Stomach (tissue), 4 donors: ENCODE data around the gene TARBP1.

Source experiments
- CTCF ChIP-seq, 7 experiments: fragments of 450-650 bp in 4 of 7; fragments of 200-600 bp in 3 of 7; sonication (generic) in 3 of 7; IDR thresholded peaks; one replicate each; pipeline ENCODE4 v1.5.1; 2016 to 2019; ENCODE audit warnings: antibody characterized with exemption in 7 of 7, control low read depth in 2 of 7, mild to moderate bottlenecking in 1 of 7
- POLR2A ChIP-seq, 4 donors: fragments of 450-650 bp; IDR thresholded peaks; one replicate each; pipeline ENCODE4 v1.6.1; 2016; ENCODE audit warnings: antibody characterized with exemption in 4 of 4, control low read depth in 2 of 4, mild to moderate bottlenecking in 1 of 4, moderate library complexity in 1 of 4
- POLR2AphosphoS5 ChIP-seq, 3 donors: sonication (generic); formaldehyde crosslinking; IDR thresholded peaks; one replicate each; pipeline ENCODE4 v1.6.1; 2016; ENCODE audit warnings: antibody characterized with exemption in 3 of 3

GRCh38 chr1:234460652-234461051 is 18.3 kb downstream of the TARBP1 start:
- TF ChIP-seq CTCF (IDR thresholded peaks at IDR 0.05) (no peak), POLR2AphosphoS5 (IDR thresholded peaks at IDR 0.05) (no peak), POLR2A (IDR thresholded peaks at IDR 0.05) (no peak)
